GM12878 (cell line): ENCODE data around the gene FAM219A. TPM values are rescaled to one million over a fixed set of nuclear protein-coding genes. Genes with fewer than 3 reads are reported as not detected.
"Not testable (repeated sequence)": the region's sequence is repeated elsewhere in the genome, so short reads cannot be mapped to it uniquely, and the experiment has no call there.

Experiments used
- ATAC-seq: fragments of 200-7000 bp; cut with Tn5 transposase; 3 replicates; pipeline ENCODE4 v1.9.1; 2020; ENCODE audit warnings: mild to moderate bottlenecking, moderate library complexity
- BruUV-seq: library from RNA; stranded (reverse); fragments of 400-500 nt; replicated peaks from 2 replicates; lab custom pipeline; 2021; lab: Mats Ljungman, UMichigan
- CTCF ChIA-PET: fragments of 300-600 bp; sonication (Branson Sonifier 250); formaldehyde crosslinking; extraction: SDS; loops from one replicate; lab custom pipeline; 2021; ENCODE audit warnings: inconsistent platforms; lab: Yijun Ruan, JAX
- POLR2A ChIA-PET: fragments of 350-600 bp; formaldehyde crosslinking; extraction: SDS; loops from one replicate; lab custom pipeline; 2021; ENCODE audit warnings: inconsistent platforms; lab: Charles Lee
- RAD21 ChIA-PET: fragments of 300-600 bp; sonication (Branson Sonifier 250); formaldehyde crosslinking; loops from one replicate; lab custom pipeline; 2023; ENCODE audit warnings: antibody characterized with exemption; ENCODE audit not compliant: unreplicated experiment; lab: Charles Lee
- SMC1A ChIA-PET: fragments of 300-600 bp; sonication (Branson Sonifier 250); formaldehyde crosslinking; loops from one replicate; lab custom pipeline; 2023; ENCODE audit not compliant: unreplicated experiment, uncharacterized antibody; lab: Charles Lee
- DNase-seq: peaks from one replicate; pipeline ENCODE4 v3.0.0-alpha.2; 2011; ENCODE audit warnings: low read depth, low spot score
- FAIRE-seq: peaks from 3 replicates; lab custom pipeline; 2011; peaks lifted over from hg19 to GRCh38; lab: Jason Lieb, UNC
- H2AFZ ChIP-seq: 2 replicates; pipeline ENCODE4 v1.6.0; 2011; ENCODE audit warnings: low read depth, low read length, control low read depth; ENCODE audit not compliant: control insufficient read depth
- H3K27ac ChIP-seq: 2 replicates; pipeline ENCODE4 v1.5.1; 2011; ENCODE audit warnings: control low read depth; ENCODE audit not compliant: control insufficient read depth, insufficient read depth
- H3K27me3 ChIP-seq, 2 experiments: replicated peaks in 1 of 2; 2 replicates each; pipeline versions ENCODE4 v1.6.0 to v1.6.1; 2011; ENCODE audit warnings: low read length in 1 of 2; ENCODE audit not compliant: control insufficient read depth in 2 of 2, insufficient read depth in 2 of 2
- H3K36me3 ChIP-seq, 2 experiments: 2 replicates each; pipeline ENCODE4 v1.5.1; 2011; ENCODE audit warnings: low read length in 1 of 2; ENCODE audit not compliant: control insufficient read depth in 2 of 2, insufficient read depth in 2 of 2
- H3K4me1 ChIP-seq: 2 replicates; pipeline ENCODE4 v1.6.1; 2011; ENCODE audit warnings: mild to moderate bottlenecking, low read length, moderate library complexity, mixed read lengths; ENCODE audit not compliant: control insufficient read depth, insufficient read depth
- H3K4me2 ChIP-seq: 2 replicates; pipeline ENCODE4 v1.6.0; 2011; ENCODE audit warnings: control low read depth; ENCODE audit not compliant: control insufficient read depth, insufficient read depth
- H3K4me3 ChIP-seq: fragments of 200-600 bp; sonication (generic); 2 replicates; pipeline ENCODE4 v1.5.1; 2016
- H3K79me2 ChIP-seq: 2 replicates; pipeline ENCODE4 v1.6.0; 2011; ENCODE audit warnings: low read length; ENCODE audit not compliant: control insufficient read depth, insufficient read depth
- H3K9ac ChIP-seq: 2 replicates; pipeline ENCODE4 v1.8.0; 2011; ENCODE audit warnings: low read length, control low read depth, mixed read lengths; ENCODE audit not compliant: control insufficient read depth, insufficient read depth
- H3K9me3 ChIP-seq: replicated peaks from 3 replicates; pipeline ENCODE4 v1.5.1; 2011; ENCODE audit warnings: mild to moderate bottlenecking, low read length; ENCODE audit not compliant: control insufficient read depth, insufficient read depth
- H4K20me1 ChIP-seq: 2 replicates; pipeline ENCODE4 v1.6.0; 2011; ENCODE audit not compliant: control insufficient read depth, insufficient read depth
- NFYB ChIP-seq: IDR thresholded peaks from 2 replicates; pipeline ENCODE4 v1.6.1; 2011; ENCODE audit warnings: low read depth, mild to moderate bottlenecking, low read length, improper control_type of control experiment, moderate library complexity; ENCODE audit not compliant: insufficient read depth
- WGBS: methylation state at CpG from one replicate; pipeline ENCODE4 v1.1.6; 2016; ENCODE audit warnings: low lambda C conversion rate; ENCODE audit not compliant: insufficient replicate concordance, insufficient coverage; ENCODE audit errors: missing lambda C conversion rate; 5-methylcytosine and 5-hydroxymethylcytosine counted together
- in situ Hi-C: fragments of 300-500 bp; cut with MboI; formaldehyde crosslinking; loops from 9 replicates; pipeline ENCODE4 v1.14.3; 2018; ENCODE audit warnings: mixed read lengths
- intact Hi-C: fragments of 100-400 bp; cut with micrococcal nuclease; formaldehyde crosslinking; loops from one replicate; pipeline ENCODE4 v1.14.2; 2022; ENCODE audit not compliant: unreplicated experiment
- polyA plus RNA-seq, 11 experiments: library from polyadenylated mRNA; depleted of rRNA in 4 of 11; unstranded in 6 of 11; stranded (reverse) in 5 of 11; fragments of >200 nt; fragmentation: Nextera tagmentation in 4 of 11; fragmentation: Illumina TruSeq in 1 of 11; extraction: Ambion mirVana in 4 of 11; extraction: Trizol in 1 of 11; gene quantifications; 1 replicate in 1 of 11; 2 replicates in 10 of 11; pipeline versions ENCODE4 v1.2.1 to v1.2.3, GENCODE V29; 2011 to 2016; ENCODE audit warnings: inconsistent platforms in 2 of 11, missing spikeins in 2 of 11, low read depth in 1 of 11
- total RNA-seq, 4 experiments: library from RNA; depleted of rRNA in 3 of 4; stranded (reverse); fragments of >200 nt in 3 of 4; fragmentation: Illumina TruSeq in 1 of 4; extraction: Trizol in 1 of 4; gene quantifications; 2 replicates each; pipeline versions ENCODE4 v1.2.1 to v1.2.3, GENCODE V29; 2013 to 2021

Gene FAM219A
- total and polyA plus RNA-seq, 10 of the 15 experiments (the other 5 are each of a cell fraction or from before 2014, with no cell fraction given): 0.11 to 2.0 (median 0.71) TPM

GRCh38 chr9:34438465-34438864 lies 19.9 kb downstream of the FAM219A start:
- RAD21 ChIA-PET: interaction anchor here (0.7 to 1.4 kb wide), 3 partner anchors 8 to 165 kb away, joined by 3 read pairs; no protein-coding TSS in a partner anchor
- H3K4me2 ChIP-seq, ATAC-seq, POLR2A ChIA-PET, DNase-seq, H3K4me1 ChIP-seq, H4K20me1 ChIP-seq, H3K9ac ChIP-seq, H3K9me3 ChIP-seq, H2AFZ ChIP-seq, H3K36me3 ChIP-seq, FAIRE-seq, in situ Hi-C loops, H3K79me2 ChIP-seq, H3K4me3 ChIP-seq, H3K27me3 ChIP-seq, H3K27ac ChIP-seq, BruUV-seq: not testable (repeated sequence)
- peak; percentile 61 for TF ChIP-seq NFYB
- intact Hi-C loops: loop anchor here (5.0 kb wide), 1 partner anchor 109 kb away; no protein-coding TSS in a partner anchor
- CTCF ChIA-PET: interaction anchor here (1.0 to 3.7 kb wide), 4 partner anchors 63 to 199 kb away, joined by 3 to 16 read pairs (median 5); partner anchors contain the start of gene SIGMAR1
- SMC1A ChIA-PET: interaction anchor here (1.0 to 1.5 kb wide), 2 partner anchors 62 to 146 kb away, joined by 3 to 5 read pairs; no protein-coding TSS in a partner anchor
- WGBS: 78% methylated on average over 4 of the region's 4 CpGs

GRCh38 chr9:34437926-34438307 lies 20.5 kb downstream of the FAM219A start:
- intact Hi-C loops: loop anchor here (1.0 to 5.0 kb wide), 3 partner anchors 62 to 153 kb away; no protein-coding TSS in a partner anchor
- ATAC-seq, in situ Hi-C loops, FAIRE-seq, H3K9me3 ChIP-seq, POLR2A ChIA-PET, H3K27me3 ChIP-seq, H3K9ac ChIP-seq, H4K20me1 ChIP-seq, BruUV-seq, H3K4me2 ChIP-seq, H3K4me1 ChIP-seq, H3K36me3 ChIP-seq, H2AFZ ChIP-seq, H3K4me3 ChIP-seq, DNase-seq, H3K79me2 ChIP-seq, H3K27ac ChIP-seq: not testable (repeated sequence)
- WGBS: 88% methylated on average over 24 of the region's 28 CpGs
- CTCF ChIA-PET: interaction anchor here (1.0 to 3.7 kb wide), 4 partner anchors 64 to 200 kb away, joined by 3 to 16 read pairs (median 6); partner anchors contain the start of gene SIGMAR1
- RAD21 ChIA-PET: interaction anchor here (0.7 to 1.4 kb wide), 3 partner anchors 9 to 166 kb away, joined by 3 read pairs; no protein-coding TSS in a partner anchor
- SMC1A ChIA-PET: interaction anchor here (1.0 kb wide), 1 partner anchor 63 kb away, joined by 5 read pairs; no protein-coding TSS in a partner anchor
